Measurements from ENCODE around the gene BICRAL.
"Not testable (repeated sequence)": the region's sequence is repeated elsewhere in the genome, so short reads cannot be mapped to it uniquely, and the experiment has no call there.

The BICRAL gene, protein sequence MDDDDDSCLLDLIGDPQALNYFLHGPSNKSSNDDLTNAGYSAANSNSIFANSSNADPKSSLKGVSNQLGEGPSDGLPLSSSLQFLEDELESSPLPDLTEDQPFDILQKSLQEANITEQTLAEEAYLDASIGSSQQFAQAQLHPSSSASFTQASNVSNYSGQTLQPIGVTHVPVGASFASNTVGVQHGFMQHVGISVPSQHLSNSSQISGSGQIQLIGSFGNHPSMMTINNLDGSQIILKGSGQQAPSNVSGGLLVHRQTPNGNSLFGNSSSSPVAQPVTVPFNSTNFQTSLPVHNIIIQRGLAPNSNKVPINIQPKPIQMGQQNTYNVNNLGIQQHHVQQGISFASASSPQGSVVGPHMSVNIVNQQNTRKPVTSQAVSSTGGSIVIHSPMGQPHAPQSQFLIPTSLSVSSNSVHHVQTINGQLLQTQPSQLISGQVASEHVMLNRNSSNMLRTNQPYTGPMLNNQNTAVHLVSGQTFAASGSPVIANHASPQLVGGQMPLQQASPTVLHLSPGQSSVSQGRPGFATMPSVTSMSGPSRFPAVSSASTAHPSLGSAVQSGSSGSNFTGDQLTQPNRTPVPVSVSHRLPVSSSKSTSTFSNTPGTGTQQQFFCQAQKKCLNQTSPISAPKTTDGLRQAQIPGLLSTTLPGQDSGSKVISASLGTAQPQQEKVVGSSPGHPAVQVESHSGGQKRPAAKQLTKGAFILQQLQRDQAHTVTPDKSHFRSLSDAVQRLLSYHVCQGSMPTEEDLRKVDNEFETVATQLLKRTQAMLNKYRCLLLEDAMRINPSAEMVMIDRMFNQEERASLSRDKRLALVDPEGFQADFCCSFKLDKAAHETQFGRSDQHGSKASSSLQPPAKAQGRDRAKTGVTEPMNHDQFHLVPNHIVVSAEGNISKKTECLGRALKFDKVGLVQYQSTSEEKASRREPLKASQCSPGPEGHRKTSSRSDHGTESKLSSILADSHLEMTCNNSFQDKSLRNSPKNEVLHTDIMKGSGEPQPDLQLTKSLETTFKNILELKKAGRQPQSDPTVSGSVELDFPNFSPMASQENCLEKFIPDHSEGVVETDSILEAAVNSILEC

DNA sequence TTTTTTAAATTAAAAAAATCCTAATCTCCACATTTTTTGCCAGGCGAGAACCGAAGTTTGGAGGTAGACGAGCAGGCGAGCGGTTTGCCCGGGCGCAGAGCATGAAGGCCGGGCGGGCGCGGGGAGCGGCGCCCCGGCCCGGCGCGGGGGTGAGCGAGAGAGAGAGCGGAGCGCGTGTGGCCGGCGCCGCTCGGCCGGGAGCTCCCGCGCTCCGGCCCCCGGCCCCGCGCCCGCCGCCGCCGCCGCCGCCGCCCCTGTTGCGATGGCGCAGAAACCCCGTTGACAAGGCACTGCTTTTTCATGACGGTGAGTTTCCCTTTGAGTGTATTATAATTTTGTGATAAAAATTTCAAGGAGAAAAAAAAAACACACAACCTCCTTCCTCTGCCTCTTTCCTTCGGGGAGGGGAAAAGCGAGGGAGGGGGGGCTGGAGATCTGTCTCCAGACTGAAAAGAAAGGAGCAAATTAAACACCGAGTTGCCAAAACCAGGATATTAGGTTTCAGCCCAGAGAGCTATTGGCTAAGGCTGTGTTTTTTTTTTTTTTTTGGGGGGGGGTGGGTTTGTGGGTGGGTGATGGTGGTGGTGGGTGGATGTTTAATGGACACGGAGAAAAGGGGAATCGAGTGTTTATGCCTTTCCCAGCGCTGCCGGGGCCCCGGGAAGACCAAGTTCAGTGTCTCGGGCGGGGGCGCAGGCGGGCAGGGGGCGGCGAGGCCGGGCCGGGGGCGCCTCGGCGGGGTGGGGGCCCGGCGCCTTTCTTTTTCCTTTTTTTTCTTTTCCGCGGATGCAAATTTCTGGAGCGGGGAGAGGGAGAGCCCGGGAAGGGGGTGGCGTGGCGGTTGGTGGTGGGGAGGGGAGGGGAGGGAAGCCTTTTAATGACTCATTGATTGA lies at the start of gene BICRAL:
Gene BICRAL, plus strand, starts transcription at position 257 of the 893 bp plus-strand sequence. CDS start 39,971 bp downstream, outside the sequence.
- DNase-seq (ENCODE audit: low spot score): peak; percentile 76

DNA sequence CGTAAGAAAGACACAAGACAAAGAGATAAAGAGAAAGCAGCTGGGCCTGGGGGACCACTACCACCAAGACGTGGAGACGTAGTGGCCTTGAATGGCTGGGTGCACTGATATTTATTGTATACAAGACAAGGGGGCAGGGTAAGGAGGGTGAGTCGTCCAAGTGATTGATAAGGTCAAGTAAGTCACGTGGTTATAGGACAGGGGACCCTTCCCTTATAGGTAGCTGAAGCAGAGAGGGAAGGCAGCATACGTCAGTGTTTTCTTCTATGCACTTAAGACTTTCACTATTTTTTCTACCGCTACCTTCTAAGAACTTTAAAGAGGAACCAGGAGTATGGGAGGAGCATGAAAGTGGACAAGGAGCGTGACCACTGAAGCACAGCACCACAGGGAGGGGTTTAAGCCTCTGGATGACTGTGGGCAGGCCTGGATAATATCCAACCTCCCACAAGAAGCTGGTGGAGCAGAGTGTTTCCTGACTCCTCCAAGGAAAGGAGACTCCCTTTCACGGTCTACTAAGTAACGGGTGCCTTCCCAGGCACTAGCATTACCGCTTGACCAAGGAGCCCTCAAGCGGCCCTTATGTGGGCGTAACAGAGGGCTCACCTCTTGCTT lies 47.9 kb upstream of the BICRAL start:
- DNase-seq (ENCODE audit: low spot score): not testable (repeated sequence)

DNA sequence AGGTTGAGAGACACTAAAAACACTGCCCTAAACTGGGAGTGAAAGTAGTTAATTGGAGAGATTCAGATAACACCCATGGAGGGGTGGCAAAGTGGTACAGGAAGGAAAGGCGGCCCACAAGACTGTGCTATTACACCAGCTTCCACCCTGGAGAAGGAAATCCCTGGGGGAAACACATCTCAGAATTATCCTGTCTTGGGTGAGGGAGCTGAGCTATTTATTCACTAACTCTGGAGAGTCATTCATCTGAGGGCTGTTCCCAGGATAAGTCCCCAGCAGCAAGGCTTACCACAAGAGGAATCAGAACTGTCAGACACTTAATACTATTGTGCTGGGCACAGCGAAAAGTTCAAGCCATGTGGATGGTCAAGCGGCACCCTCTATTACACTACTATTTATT lies 45.9 kb upstream of the BICRAL start:
- DNase-seq (ENCODE audit: low spot score): no peak

DNA sequence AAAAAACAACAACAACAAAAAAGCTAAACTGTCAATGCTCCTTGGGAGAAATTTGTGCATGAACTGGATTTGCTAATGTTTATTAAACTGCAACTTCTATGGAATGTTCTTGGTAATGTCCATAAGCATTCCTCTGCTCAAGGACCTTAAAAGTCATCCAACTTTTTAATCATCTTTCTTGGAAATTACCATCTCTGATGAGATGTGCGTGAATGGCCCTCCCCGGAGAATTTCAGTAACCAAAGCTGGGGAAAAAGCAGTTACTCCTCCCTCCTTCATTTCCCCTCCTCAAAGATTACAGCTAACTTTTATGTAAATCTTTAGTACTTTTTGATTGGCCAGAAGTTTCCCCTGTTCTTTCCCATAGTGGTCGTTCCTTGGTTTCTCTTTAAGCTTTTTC lies 41.1 kb upstream of the BICRAL start:
- no peak for DNase-seq (ENCODE audit: low spot score)

DNA sequence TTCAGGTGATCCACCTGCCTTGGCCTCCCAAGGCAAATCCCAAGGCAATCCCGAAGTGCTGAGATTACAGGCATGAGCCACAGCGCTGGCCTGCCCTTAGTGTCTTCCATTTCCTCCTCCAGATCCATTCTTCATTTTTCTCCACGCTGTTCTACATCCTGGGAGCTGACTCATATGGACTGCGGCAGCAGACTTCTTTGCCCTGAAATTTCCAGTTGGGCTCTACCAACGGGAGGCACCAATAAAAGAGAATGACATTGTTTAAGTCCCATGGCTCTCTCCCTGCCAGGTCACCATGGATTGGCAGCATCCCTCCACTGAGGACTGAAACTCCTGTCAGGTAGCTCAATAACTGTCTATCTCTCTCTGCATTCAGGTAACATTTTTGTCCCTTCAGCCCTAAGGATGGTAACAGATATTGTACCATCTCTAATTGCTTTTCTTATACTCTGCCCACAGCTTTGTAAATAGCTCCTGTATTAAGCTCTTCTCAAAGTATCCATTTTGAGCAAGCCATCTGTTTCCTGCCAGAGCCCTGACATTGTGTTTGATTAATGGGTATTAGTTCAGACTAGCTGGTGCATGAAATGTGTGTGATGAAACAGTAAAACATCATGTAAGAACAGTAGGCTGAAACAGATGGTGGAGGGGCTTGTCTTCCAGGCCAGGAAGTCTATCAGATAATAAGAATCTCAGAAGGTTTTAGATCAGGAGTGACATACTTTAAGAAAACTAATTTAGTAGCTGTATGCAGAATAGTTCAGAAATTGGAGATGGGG lies 39.5 kb upstream of the BICRAL start:
- no peak for DNase-seq (ENCODE audit: low spot score)

DNA sequence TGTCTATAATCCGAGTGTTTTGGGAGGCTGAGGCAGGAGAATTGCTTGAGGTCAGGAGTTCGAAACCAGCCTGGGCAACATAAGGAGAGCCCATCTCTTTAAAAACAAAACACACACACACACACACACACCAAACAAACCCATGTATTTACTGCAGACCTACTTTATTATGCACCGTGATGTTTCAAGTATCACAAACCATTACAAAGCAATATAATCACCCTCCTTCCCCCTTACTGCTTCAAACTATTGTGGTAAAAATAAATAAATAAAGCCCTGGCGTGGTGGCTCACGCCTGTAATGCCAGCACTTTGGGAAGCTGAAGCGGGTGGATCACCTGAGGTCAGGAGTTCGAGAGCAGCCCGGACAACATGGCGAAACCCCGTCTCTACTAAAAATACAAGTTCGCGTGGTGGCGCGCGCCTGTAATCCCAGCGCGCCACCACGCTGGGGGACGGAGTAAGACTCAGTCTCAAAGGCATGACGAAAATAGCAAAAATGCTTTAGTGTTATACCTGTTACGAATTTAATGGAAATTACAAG lies 37.4 kb upstream of the BICRAL start:
- no peak for DNase-seq (ENCODE audit: low spot score)

DNA sequence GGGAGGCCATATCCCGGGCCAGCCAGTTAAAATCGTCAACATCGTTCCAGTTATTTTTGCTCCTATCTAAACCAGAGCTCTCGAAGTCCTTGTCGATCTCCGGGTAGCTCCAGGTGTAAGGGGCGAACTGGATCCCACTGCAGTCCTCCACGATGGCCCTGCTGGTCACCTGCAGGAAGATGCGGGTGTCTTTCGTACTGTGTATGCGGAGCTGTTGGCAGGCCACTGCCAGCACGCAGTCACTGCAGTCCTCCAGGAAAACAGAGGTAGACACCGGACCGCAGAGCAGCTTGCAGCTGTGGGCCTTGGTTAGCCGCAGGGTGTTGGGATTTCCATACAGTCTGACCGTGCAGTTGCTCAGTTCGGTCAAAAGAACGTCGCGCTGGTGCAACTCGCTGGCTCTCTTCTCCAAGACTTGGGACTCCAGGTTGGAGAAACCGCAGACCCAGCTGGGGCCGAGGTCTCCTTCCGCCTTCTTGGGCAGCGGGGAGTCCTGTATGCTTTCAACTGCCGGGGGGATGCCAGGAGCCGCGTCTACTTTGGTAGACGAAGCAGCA lies 36.7 kb upstream of the BICRAL start:
- peak; percentile 16 for DNase-seq (ENCODE audit: low spot score)

DNA sequence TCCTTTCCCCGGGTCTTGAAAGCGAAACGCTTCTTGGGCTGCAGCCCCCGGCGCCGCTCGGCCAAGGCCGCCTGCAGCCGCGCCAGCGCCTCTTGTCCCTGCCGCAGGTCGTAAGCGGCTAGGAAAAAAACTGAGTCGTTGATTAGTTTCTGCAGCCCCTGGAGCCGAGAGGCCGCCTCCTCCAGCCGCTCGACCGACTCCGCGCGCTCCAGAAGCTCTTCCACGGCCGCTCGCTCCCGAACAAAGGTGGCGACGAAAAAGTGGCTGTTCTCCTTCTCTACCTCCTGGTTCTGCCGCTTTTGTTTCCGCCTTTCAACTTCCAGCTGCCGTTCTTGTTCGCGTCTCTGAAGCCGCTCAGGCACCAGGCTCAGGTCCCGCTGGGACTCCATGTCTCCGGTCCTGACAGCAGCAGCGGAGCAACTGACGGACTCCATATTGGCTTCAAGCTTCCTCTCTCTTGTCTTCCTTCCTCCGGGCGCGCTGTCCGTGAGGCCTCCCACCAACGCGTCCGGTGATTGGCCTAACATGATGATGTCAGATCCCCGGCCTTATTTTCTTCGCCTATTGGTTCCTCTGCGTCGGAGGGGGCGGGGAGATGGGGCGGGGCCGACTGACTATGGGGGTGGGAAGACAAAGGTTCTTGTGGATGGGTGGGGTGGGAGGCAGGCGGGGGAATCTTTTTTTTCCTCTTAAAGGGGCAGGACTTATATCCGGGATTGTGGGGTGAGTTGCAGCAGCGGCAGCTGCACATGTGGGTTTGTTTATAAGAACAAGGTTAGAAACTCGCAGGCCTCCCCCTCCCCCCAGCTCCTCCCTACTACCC lies 36.0 kb upstream of the BICRAL start, which contains the start of gene TBCC:
Gene TBCC, minus strand, starts transcription at position 464 of the 823 bp plus-strand sequence. Its CDS starts 30 bp downstream, at position 434.
- DNase-seq (ENCODE audit: low spot score): peak; percentile 99

DNA sequence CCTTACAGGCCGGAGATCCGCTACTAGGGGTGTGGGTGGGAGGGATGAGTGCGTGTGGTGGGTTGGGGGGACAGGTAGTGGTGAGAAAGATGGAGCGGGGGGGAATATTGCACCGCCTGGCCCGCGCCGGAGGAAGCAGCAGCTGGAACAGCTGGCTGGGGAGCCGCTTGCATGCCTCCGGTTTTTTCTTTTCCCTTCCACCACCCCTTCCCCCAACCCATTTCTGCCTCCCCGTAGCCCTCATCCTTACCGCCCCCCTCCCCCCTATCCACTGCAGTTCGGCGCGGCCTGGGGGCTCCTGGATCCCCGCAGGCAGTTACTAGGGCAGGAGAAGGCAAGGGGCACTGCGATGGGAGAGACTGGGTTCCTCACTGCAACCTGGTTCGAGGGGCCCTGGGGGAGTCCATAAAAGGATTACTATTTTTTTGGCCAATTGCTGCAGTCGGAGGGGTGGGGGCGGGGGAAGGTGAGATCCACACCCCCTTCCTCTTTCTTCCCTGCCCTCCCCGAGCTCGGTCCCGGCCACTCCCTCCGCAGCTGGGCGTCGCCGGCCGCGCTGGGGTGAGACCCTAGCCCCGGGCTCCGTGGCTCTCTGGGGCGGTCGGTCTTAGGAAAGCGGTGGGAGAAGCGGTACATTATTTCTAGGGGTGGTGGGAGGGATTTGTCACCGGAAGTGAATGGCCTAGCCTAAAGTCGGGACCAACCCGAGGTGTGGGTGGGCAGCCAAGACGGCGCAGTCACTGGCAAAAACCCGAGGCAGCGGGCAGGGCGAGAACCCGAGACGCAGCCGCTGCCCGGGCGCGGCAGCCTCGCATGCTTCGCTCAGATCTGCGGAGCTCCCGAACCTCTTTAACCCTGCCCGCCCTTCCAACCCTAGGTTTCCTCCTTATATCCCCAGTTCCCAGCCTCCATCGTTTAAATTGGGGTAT lies 35.1 kb upstream of the BICRAL start:
- peak; percentile 82 for DNase-seq (ENCODE audit: low spot score)

DNA sequence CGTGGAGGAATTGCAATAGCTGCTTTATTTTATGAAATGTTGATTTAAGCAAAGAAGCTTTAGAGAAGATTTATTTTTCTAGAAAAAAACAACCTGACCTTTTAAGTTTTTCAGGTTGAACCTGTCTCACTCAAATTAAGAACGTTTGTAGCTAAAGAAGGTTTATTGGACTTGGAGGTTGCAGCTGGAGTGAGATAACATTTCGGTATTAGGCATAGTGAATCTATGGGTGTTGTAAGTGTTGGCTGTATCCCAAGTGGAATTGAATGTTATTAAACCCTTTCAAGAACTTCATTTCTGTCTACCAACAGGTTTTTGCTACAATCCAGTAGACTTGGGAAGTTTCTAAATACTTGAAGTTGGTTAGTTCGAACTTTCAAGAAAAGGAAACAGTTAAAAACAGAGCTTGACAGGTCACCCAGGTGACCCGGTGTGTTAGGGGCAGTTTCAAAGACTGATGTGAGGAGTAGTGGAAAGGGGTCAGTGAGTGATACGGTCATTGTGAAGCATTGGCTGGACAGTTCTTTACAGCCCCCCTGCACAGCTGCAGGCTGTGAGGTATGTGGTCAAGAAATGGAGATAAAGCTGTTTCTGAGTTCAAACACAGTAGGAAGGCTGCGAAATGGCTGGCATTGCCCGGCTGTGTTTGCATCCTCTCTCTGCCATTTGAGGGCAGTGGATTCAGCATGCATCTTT lies 33.5 kb upstream of the BICRAL start:
- DNase-seq (ENCODE audit: low spot score): peak; percentile 34

DNA sequence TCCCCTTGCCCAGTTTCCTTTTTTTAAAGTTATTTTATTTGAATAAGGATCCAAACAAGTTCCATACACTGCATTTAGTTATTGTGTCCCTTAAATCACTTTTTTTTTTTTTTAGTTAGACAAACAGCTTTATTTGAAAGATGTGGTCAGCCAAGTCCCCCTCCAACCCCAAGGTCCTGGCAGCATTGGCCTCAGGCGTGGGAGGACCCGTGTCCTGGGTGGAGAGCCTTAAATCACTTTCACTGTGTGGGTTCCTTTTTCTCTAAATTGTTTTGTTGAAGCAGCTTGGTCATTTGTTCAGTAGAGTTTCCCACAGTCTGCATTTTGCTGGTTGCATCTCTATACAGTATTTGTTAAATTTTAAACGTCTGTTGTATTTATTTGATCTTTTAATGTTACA lies 30.8 kb upstream of the BICRAL start:
- no peak for DNase-seq (ENCODE audit: low spot score)

DNA sequence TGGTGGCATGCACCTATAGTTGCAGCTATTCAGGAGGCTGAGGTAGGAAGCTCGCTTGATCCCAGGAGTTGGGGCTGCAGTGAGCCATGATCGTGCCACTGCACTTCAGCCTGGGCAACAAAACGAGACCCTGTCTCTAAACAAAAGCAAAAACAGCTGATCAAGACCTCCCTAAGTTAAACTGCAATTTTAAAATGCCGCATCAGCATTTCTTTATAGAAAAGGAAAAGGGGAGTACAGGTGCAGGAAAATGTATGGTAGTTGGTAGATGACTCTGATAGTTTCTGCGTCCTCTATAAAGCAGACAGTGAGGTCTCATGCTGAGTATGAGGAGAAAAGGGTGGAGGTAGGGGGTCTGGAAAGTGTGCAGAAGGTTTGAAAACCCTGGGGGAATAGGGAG lies 27.1 kb upstream of the BICRAL start:
- DNase-seq (ENCODE audit: low spot score): no peak

DNA sequence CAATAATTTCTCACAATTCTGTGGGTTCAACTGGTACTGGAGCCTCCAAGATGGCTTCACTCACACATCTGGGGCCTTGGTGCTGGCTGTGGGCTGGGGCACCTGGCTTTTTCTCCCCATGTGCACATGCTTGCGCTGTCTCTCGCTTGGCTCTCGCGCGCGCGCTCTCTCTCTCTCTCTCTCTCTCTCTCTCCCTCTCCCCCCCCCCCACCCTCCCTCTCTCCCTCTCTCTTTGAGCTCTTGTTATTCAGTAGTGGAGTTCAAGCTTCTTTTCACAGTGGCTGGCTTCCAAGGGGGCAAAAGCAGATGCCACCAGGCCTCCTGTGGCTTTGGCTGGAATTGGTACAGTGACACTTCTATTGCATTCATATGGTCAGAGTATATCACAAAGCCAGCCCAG lies 25.1 kb upstream of the BICRAL start:
- DNase-seq (ENCODE audit: low spot score): peak; percentile 34

DNA sequence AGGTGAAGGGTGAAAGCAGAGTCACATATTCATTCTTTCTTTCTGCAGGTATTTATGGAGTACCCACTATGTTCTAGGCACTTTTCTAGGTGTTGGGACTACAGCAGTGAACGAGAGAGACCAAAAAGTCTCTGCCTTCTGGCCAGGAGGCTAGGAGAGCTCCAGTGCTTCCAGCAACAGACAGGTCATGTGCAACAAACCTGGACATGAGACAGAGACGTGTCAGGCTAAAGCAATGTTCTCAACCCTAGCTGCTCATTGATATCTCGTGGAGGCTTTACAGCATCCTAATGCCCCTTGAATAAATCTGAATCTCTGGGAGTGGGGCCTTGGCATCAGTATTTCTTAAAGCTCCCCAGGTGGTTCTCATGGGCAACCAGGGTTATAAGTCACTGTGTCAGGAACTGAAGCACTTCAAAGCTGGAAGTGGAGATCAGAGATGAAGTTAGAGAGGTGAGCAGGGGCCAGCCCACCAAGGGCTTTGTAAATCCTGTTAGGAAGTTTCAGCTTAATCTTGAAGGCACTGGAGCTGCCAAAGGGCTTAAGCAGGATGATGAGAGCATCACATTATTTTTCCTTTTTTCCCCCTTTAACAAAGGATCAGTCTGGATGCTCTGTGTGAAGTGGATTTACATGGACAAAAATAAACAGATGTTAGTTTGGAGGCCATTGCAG lies 23.0 kb upstream of the BICRAL start:
- no peak for DNase-seq (ENCODE audit: low spot score)

DNA sequence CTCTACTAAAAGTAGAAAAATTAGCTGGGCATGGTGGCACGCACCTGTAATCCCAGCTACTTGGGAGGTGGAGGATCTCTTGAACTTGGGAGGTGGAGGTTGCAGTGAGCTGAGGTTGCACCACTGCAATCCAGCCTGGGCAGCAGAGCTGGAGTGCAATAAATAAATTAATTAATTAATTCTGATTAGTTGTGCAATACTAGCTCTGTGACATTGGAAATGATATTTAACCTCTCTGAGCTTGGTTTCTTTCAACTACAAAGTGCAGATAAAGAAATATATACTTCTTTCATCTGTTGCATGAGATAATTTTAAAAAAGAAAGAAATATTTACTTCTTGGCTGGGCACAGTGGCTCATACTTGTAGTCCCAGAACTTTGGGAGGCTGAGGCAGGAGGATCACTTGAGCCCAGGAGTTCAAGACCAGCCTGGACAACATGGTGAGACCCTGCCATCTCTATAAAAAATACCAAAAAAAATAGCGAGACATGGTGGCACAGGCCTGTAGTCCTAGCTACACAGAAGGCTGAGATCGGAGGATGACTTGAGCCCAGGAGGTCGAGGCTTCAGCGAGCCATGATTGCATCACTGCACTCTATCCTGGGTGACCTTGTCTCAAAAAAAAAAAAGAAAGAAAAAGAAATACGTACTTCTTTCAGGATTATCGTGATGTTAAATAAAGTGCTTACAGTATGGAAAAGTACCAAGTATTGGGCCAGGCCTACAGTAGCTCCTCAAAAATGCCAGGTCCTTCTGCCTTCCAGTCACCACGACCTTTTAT lies 20.4 kb upstream of the BICRAL start:
- no peak for DNase-seq (ENCODE audit: low spot score)
